ENCODE data around the gene PKIG. TPM values are rescaled to one million over a fixed set of nuclear protein-coding genes. Genes with fewer than 3 reads are reported as not detected.

PKIG gene
- total and polyA plus RNA-seq, 2 of the 8 experiments (the other 6 are each of a cell fraction or from before 2014, with no cell fraction given), result 26.7 to 34.3 TPM

DNA sequence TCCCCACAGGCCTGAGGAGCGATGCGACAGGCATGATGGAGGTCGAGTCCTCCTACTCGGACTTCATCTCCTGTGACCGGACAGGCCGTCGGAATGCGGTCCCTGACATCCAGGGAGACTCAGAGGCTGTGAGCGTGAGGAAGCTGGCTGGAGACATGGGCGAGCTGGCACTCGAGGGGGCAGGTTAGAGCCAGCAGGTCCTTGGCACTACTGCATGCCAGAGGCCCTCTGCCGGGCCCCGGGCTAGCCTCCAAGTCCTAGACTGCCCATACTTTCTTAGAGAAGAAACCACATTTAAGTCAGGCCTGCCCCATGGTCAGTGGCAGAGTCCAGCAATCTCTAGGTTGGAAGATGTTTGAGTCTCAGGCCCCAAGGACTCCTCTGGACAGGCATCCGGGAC lies 32.1 kb downstream of the PKIG start:
- H3K4me1 ChIP-seq (replicated peaks in 1 of 4; ENCODE audit: control insufficient read depth in 3 of 4, insufficient read depth in 4 of 4, low read length in 3 of 4), result peaks cover 0 to 28% (median 17%) of the 10 kb centered on the region in 4 experiments; a peak in 6 of 7 replicates
- H3K27me3 ChIP-seq (replicated peaks in 1 of 4; ENCODE audit: control insufficient read depth in 3 of 4, extremely low read depth in 1 of 4, insufficient read depth in 3 of 4, low read length in 3 of 4), result peaks cover 0 to 3% (median 1%) of the 10 kb centered on the region in 4 experiments; a peak in 3 of 7 replicates
- CTCF ChIA-PET (ENCODE audit: partially characterized antibody), result interaction anchor here (0.6 to 2.3 kb wide), 7 partner anchors 11 to 1069 kb away, joined by 3 to 6 read pairs (median 3); no protein-coding TSS in a partner anchor
- H2AFZ ChIP-seq (ENCODE audit: low read length), result no peak overlapping the region
- H2BK120ac ChIP-seq (replicated peaks; ENCODE audit: low read depth, low read length), result no peak overlapping the region
- no peak overlapping the region for H3K9ac ChIP-seq (replicated peaks in 1 of 4; ENCODE audit: extremely low read depth in 1 of 4, low read depth in 3 of 4, low read length in 3 of 4)
- H4K8ac ChIP-seq (ENCODE audit: extremely low read depth, insufficient read depth, low read length), result no peak overlapping the region
- no peak overlapping the region for H2BK20ac ChIP-seq (ENCODE audit: low read length)
- H2BK15ac ChIP-seq (ENCODE audit: low read length), result no peak overlapping the region
- H3K4me3 ChIP-seq (ENCODE audit: extremely low read depth in 1 of 4, insufficient read depth in 2 of 4, low read depth in 3 of 4, low read length in 4 of 4), result no peak overlapping the region
- no peak overlapping the region for H3K56ac ChIP-seq (replicated peaks; ENCODE audit: insufficient read length, low read depth, low read length)
- WGBS, 2 experiments (ENCODE audit: extremely low coverage in 1 of 2, insufficient coverage in 1 of 2, insufficient read length in 1 of 2, insufficient replicate concordance in 2 of 2, low coverage in 1 of 2, low lambda C conversion rate in 2 of 2, missing lambda C conversion rate in 1 of 2), result 86% methylated on average over 14 of the region's 14 CpGs; no CpG with 5 or more reads in 1 of the 2 experiments
- H3K4ac ChIP-seq (replicated peaks; ENCODE audit: insufficient read length, low read depth, low read length), result no peak overlapping the region
- H2AK5ac ChIP-seq (ENCODE audit: low read depth, low read length), result no peak overlapping the region
- no peaks in the 10 kb centered on the region for H3K23me2 ChIP-seq (ENCODE audit: low read depth, low read length)
- no peaks in the 10 kb centered on the region for H3K79me2 ChIP-seq (ENCODE audit: control insufficient read depth in 1 of 2, insufficient read depth in 2 of 2, low read length in 2 of 2)
- FAIRE-seq (no peak), DNase-seq (ENCODE audit: low read depth in 1 of 2, low spot score in 2 of 2) (no peak)
- no peak overlapping the region for H3K18ac ChIP-seq (ENCODE audit: extremely low read depth, low read length)
- no peak overlapping the region for H3K23ac ChIP-seq (ENCODE audit: insufficient read length)
- no peak overlapping the region for H3K14ac ChIP-seq (ENCODE audit: insufficient read length)
- no peak overlapping the region; a peak in 1 of 4 replicates for H3K4me2 ChIP-seq (ENCODE audit: insufficient read depth in 1 of 2, low read depth in 2 of 2, low read length in 2 of 2)
- H4K5ac ChIP-seq (ENCODE audit: insufficient read length, low read depth, low read length), result no peak overlapping the region
- POLR2A ChIA-PET (ENCODE audit: partially characterized antibody), result no interaction called here
- no peaks in the 10 kb centered on the region for H3K9me3 ChIP-seq (ENCODE audit: insufficient read depth in 2 of 2, low read depth in 1 of 2, low read length in 1 of 2)
- TF ChIP-seq POLR2AphosphoS5 (IDR thresholded peaks at IDR 0.05; ENCODE audit: low read depth, low read length) (no peak), TCF12 (IDR thresholded peaks at IDR 0.05; ENCODE audit: low read depth, low read length) (no peak), ASH2L (IDR thresholded peaks at IDR 0.05; ENCODE audit: low read length) (no peak), CHD2 (IDR thresholded peaks at IDR 0.05; ENCODE audit: low read length) (no peak), YY1 (IDR thresholded peaks at IDR 0.05; ENCODE audit: low read depth, low read length) (no peak), ZNF274 (IDR thresholded peaks at IDR 0.05; ENCODE audit: borderline replicate concordance, extremely low read depth, low read length) (no peak), PHF8 (conservative IDR thresholded peaks at IDR 0.05; ENCODE audit: low read depth, low read length) (no peak)
- TF ChIP-seq, protein P1, sequence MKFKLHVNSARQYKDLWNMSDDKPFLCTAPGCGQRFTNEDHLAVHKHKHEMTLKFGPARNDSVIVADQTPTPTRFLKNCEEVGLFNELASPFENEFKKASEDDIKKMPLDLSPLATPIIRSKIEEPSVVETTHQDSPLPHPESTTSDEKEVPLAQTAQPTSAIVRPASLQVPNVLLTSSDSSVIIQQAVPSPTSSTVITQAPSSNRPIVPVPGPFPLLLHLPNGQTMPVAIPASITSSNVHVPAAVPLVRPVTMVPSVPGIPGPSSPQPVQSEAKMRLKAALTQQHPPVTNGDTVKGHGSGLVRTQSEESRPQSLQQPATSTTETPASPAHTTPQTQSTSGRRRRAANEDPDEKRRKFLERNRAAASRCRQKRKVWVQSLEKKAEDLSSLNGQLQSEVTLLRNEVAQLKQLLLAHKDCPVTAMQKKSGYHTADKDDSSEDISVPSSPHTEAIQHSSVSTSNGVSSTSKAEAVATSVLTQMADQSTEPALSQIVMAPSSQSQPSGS (IDR thresholded peaks at IDR 0.05; ENCODE audit: low read length), result no peak
- H3K27ac ChIP-seq (ENCODE audit: low read depth, low read length), result no peak overlapping the region
- H2BK12ac ChIP-seq (ENCODE audit: low read depth, low read length), result no peak overlapping the region
- H3K79me1 ChIP-seq (ENCODE audit: low read depth, low read length), result no peaks in the 10 kb centered on the region
- no peak overlapping the region for H2BK5ac ChIP-seq (ENCODE audit: low read depth, low read length)
- H3K36me3 ChIP-seq (ENCODE audit: control insufficient read depth in 2 of 4, insufficient read depth in 4 of 4, low read length in 3 of 4), result peaks cover 0 to 6% (median 0%) of the 10 kb centered on the region in 4 experiments; a peak in 1 of 8 replicates
- H4K91ac ChIP-seq (replicated peaks; ENCODE audit: insufficient read length, low read length), result no peak overlapping the region
- peaks cover 3 to 10% of the 10 kb centered on the region in 2 experiments for H4K20me1 ChIP-seq (replicated peaks in 1 of 2; ENCODE audit: control insufficient read depth in 1 of 2, insufficient read depth in 2 of 2, low read length in 2 of 2)
